Liver (tissue), 9 donors: ENCODE results near the gene DTX4. TPM values are rescaled to one million over a fixed set of nuclear protein-coding genes. Genes with fewer than 3 reads are reported as not detected.

Experiments used
- DNase-seq: peaks from one replicate; pipeline ENCODE4 v3.0.0-alpha.2; 2017; ENCODE audit warnings: low spot score
- H3K27ac ChIP-seq, 2 donors: one replicate each; pipeline ENCODE4 v1.7.0; 2013; ENCODE audit warnings: inconsistent platforms in 2 of 2, low read length in 2 of 2, control low read depth in 1 of 2, low read depth in 1 of 2, mild to moderate bottlenecking in 1 of 2
- H3K27me3 ChIP-seq, 4 donors: one replicate each; pipeline versions ENCODE4 v1.6.1 to v1.7.0; 2013; ENCODE audit warnings: low read length in 3 of 4, inconsistent platforms in 1 of 4, mild to moderate bottlenecking in 1 of 4, moderate library complexity in 1 of 4; ENCODE audit not compliant: control insufficient read depth in 4 of 4, insufficient read depth in 4 of 4
- H3K36me3 ChIP-seq, 4 donors: one replicate each; pipeline versions ENCODE4 v1.6.1 to v1.7.0; 2013; ENCODE audit warnings: low read length in 3 of 4, mild to moderate bottlenecking in 3 of 4, low read depth in 1 of 4, moderate library complexity in 1 of 4; ENCODE audit not compliant: control insufficient read depth in 4 of 4, insufficient read depth in 3 of 4
- H3K4me1 ChIP-seq, 4 donors: one replicate each; pipeline versions ENCODE4 v1.6.1 to v1.7.0; 2013; ENCODE audit warnings: low read length in 3 of 4, mild to moderate bottlenecking in 3 of 4, moderate library complexity in 1 of 4; ENCODE audit not compliant: control insufficient read depth in 4 of 4, insufficient read depth in 4 of 4
- H3K4me3 ChIP-seq, 3 donors: one replicate each; pipeline versions ENCODE4 v1.6.1 to v1.7.0; 2013; ENCODE audit warnings: low read length in 3 of 3, control low read depth in 1 of 3, low read depth in 1 of 3, mild to moderate bottlenecking in 1 of 3
- H3K9ac ChIP-seq, 2 donors: one replicate each; pipeline ENCODE4 v1.7.0; 2013; ENCODE audit warnings: low read length in 2 of 2, mild to moderate bottlenecking in 2 of 2, moderate library complexity in 2 of 2, control low read depth in 1 of 2, low read depth in 1 of 2
- H3K9me3 ChIP-seq, 4 donors: one replicate each; pipeline versions ENCODE4 v1.6.1 to v1.7.0; 2013; ENCODE audit warnings: low read length in 3 of 4; ENCODE audit not compliant: control insufficient read depth in 4 of 4
- EGR1 ChIP-seq, 2 donors: IDR thresholded peaks; 2 replicates each; pipeline ENCODE4 v1.6.1; 2016 to 2018; ENCODE audit warnings: antibody characterized with exemption in 2 of 2, low read depth in 2 of 2
- FOXA1 ChIP-seq: IDR thresholded peaks from 2 replicates; pipeline ENCODE4 v1.6.1; 2016; ENCODE audit warnings: antibody characterized with exemption
- FOXA2 ChIP-seq: IDR thresholded peaks from 2 replicates; pipeline ENCODE4 v1.6.1; 2016; ENCODE audit warnings: antibody characterized with exemption
- HNF4A ChIP-seq, 2 donors: conservative IDR thresholded peaks; 2 replicates each; pipeline ENCODE4 v1.6.1; 2016; ENCODE audit warnings: antibody characterized with exemption in 2 of 2, mild to moderate bottlenecking in 2 of 2
- HNF4G ChIP-seq: IDR thresholded peaks from 2 replicates; pipeline ENCODE4 v1.6.1; 2016; ENCODE audit warnings: antibody characterized with exemption
- JUND ChIP-seq, 2 donors: IDR thresholded peaks; 2 replicates each; pipeline ENCODE4 v1.6.1; 2016; ENCODE audit warnings: antibody characterized with exemption in 2 of 2
- MAX ChIP-seq: IDR thresholded peaks from 2 replicates; pipeline ENCODE4 v1.6.1; 2016; ENCODE audit warnings: antibody characterized with exemption
- NR2F2 ChIP-seq: IDR thresholded peaks from 2 replicates; pipeline ENCODE4 v1.6.1; 2016; ENCODE audit warnings: antibody characterized with exemption
- REST ChIP-seq: IDR thresholded peaks from 2 replicates; pipeline ENCODE4 v1.6.1; 2016; ENCODE audit warnings: antibody characterized with exemption, mild to moderate bottlenecking
- RXRA ChIP-seq, 2 donors: IDR thresholded peaks; 2 replicates each; pipeline ENCODE4 v1.6.1; 2017 to 2018; ENCODE audit warnings: antibody characterized with exemption in 2 of 2, mild to moderate bottlenecking in 1 of 2
- YY1 ChIP-seq: IDR thresholded peaks from 2 replicates; pipeline ENCODE4 v1.6.1; 2016; ENCODE audit warnings: antibody characterized with exemption, mild to moderate bottlenecking
- WGBS: extraction: QIAGEN DNeasy Blood & Tissue Kit; methylation state at CpG from one replicate; pipeline ENCODE4 v1.1.7; 2013; 5-methylcytosine and 5-hydroxymethylcytosine counted together
- polyA plus RNA-seq, 2 donors: library from polyadenylated mRNA; stranded (reverse) in 1 of 2; unstranded in 1 of 2; fragments of 200-250 nt in 1 of 2; fragments of >200 nt in 1 of 2; fragmentation: Nextera tagmentation in 1 of 2; extraction: Ambion mirVana in 1 of 2; gene quantifications; one replicate each; pipeline versions ENCODE4 v1.2.1 to v1.2.3, GENCODE V29; 2013 to 2015
- total RNA-seq, 2 donors: library from RNA; depleted of rRNA; stranded (reverse); fragments of >200 nt; gene quantifications; one replicate each; pipeline ENCODE4 v1.2.3, GENCODE V29; 2014
- TF ChIP-seq, protein P1 (sequence below): IDR thresholded peaks from 2 replicates; pipeline ENCODE4 v1.6.1; 2016; ENCODE audit warnings: antibody characterized with exemption
- TF ChIP-seq, protein P2 (sequence below): IDR thresholded peaks from 2 replicates; pipeline ENCODE4 v1.6.1; 2016; ENCODE audit warnings: antibody characterized with exemption
- donor health status: healthy.
- donor health status: healthy.
- donor health status: healthy.
- donor health status: healthy.
- donor health status: healthy.

Gene DTX4
- total and polyA plus RNA-seq, 4 donors = 7.5 to 21.4 (median 14.3) TPM

GRCh38 chr11:59187587-59187986 lies 15.7 kb downstream of the DTX4 start:
- peak overlapping the region; percentile 28 to 42 for H3K27ac ChIP-seq
- no peak overlapping the region for H3K9ac ChIP-seq

DNA sequence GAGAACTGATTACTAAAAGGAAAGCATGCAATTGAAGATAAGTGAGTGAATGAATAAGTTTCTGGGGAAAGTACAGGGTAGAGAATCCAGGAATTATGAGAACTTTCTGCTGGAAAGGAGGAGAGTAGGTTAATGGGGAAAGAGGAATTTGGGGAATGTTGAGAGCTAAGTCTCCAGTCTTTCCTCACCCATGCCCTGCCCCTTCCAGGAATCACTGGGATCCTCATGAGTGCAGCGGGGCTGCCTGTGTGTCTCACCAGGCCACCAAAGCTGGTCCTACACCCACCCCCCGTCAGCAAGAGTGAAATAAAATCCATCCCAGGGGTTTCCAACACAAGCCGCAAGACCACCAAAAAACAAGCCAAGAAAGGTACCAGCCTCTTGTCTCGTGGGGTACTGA lies 17.0 kb downstream of the DTX4 start:
- H3K36me3 ChIP-seq = peaks cover 3 to 27% (median 10%) of the 10 kb centered on the region in 4 donors
- H3K4me1 ChIP-seq = peaks cover 22 to 80% (median 58%) of the 10 kb centered on the region in 4 donors
- no peak overlapping the region for H3K27ac ChIP-seq
- H3K9me3 ChIP-seq = no peaks in the 10 kb centered on the region
- TF ChIP-seq EGR1 (IDR thresholded peaks at IDR 0.05; ENCODE audit: low read depth in 2 of 2) (no peak), REST (no peak), FOXA1 (no peak), RXRA (IDR thresholded peaks at IDR 0.05) (no peak), MAX (no peak), JUND (IDR thresholded peaks at IDR 0.05) (no peak), YY1 (no peak)
- TF ChIP-seq, protein P1, sequence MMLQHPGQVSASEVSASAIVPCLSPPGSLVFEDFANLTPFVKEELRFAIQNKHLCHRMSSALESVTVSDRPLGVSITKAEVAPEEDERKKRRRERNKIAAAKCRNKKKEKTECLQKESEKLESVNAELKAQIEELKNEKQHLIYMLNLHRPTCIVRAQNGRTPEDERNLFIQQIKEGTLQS = no peak
- 93% methylated on average over 4 of the region's 4 CpGs for WGBS
- H3K4me3 ChIP-seq = no peak overlapping the region
- DNase-seq = no peak
- no peak overlapping the region for H3K9ac ChIP-seq
- no peaks in the 10 kb centered on the region for H3K27me3 ChIP-seq

More at GRCh38 chr11:59187587-59187986, 15.7 kb downstream of the DTX4 start:
- no peaks in the 10 kb centered on the region for H3K27me3 ChIP-seq
- DNase-seq = no peak
- H3K4me3 ChIP-seq = no peak overlapping the region
- H3K4me1 ChIP-seq = peaks cover 22 to 92% (median 68%) of the 10 kb centered on the region in 4 donors
- TF ChIP-seq FOXA1 = no peak
- TF ChIP-seq, protein P2, sequence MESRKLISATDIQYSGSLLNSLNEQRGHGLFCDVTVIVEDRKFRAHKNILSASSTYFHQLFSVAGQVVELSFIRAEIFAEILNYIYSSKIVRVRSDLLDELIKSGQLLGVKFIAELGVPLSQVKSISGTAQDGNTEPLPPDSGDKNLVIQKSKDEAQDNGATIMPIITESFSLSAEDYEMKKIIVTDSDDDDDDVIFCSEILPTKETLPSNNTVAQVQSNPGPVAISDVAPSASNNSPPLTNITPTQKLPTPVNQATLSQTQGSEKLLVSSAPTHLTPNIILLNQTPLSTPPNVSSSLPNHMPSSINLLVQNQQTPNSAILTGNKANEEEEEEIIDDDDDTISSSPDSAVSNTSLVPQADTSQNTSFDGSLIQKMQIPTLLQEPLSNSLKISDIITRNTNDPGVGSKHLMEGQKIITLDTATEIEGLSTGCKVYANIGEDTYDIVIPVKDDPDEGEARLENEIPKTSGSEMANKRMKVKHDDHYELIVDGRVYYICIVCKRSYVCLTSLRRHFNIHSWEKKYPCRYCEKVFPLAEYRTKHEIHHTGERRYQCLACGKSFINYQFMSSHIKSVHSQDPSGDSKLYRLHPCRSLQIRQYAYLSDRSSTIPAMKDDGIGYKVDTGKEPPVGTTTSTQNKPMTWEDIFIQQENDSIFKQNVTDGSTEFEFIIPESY = no peak
- TF ChIP-seq FOXA2 = no peak
- no peak for TF ChIP-seq HNF4G
- peak in 1 of 2 donors; percentile 27 for TF ChIP-seq HNF4A (conservative IDR thresholded peaks at IDR 0.05)
- TF ChIP-seq YY1 = no peak
- WGBS = 73% methylated on average over 6 of the region's 6 CpGs
- H3K9me3 ChIP-seq = no peaks in the 10 kb centered on the region
- peaks cover 3 to 19% (median 7%) of the 10 kb centered on the region in 4 donors for H3K36me3 ChIP-seq

- 58% methylated on average over 4 of the region's 4 CpGs for WGBS
- no peak overlapping the region for H3K4me3 ChIP-seq
- peaks cover 22 to 71% (median 52%) of the 10 kb centered on the region in 4 donors for H3K4me1 ChIP-seq
- no peaks in the 10 kb centered on the region for H3K27me3 ChIP-seq
- H3K9ac ChIP-seq = no peak overlapping the region
- H3K36me3 ChIP-seq = peaks cover 5 to 37% (median 12%) of the 10 kb centered on the region in 4 donors
- TF ChIP-seq, protein P2 = no peak
- TF ChIP-seq NR2F2 (peak; percentile 22), FOXA1 (no peak)
- peak overlapping the region in 1 of 2 donors; percentile 76 for H3K27ac ChIP-seq
- H3K9me3 ChIP-seq = no peaks in the 10 kb centered on the region
- DNase-seq = no peak
These were observed 18.1 kb downstream of the DTX4 start for GRCh38 chr11:59189986-59190385.
